ENCODE results near the gene HSPA1L. TPM values are rescaled to one million over a fixed set of nuclear protein-coding genes. Genes with fewer than 3 reads are reported as not detected.

Gene HSPA1L
- total RNA-seq, 1 donor from 2014 or later: 0.98 TPM

- no peak overlapping the region for H3K4me3 ChIP-seq (ENCODE audit: insufficient read depth, low read depth, low read length)
- FAIRE-seq (no peak), DNase-seq (ENCODE audit: low read depth) (no peak)
- H3K27ac Mint-ChIP-seq (ENCODE audit: unreplicated experiment): no peak overlapping the region
- no peaks in the 10 kb centered on the region for H4K20me1 ChIP-seq (ENCODE audit: insufficient read depth, low read length)
- no peaks in the 10 kb centered on the region for H3K36me3 ChIP-seq (ENCODE audit: insufficient read depth, low read length)
- no peaks in the 10 kb centered on the region for H3K9me3 ChIP-seq (ENCODE audit: insufficient read depth, low read depth, low read length)
- H3K4me2 ChIP-seq (ENCODE audit: low read length): no peak overlapping the region
- peaks cover 8% of the 10 kb centered on the region for H3K4me1 ChIP-seq (ENCODE audit: insufficient read depth, low read length)
- no peaks in the 10 kb centered on the region for H3K9me3 Mint-ChIP-seq (ENCODE audit: unreplicated experiment)
- H3K36me3 Mint-ChIP-seq (ENCODE audit: low read depth, unreplicated experiment): peaks cover 2% of the 10 kb centered on the region
- no peaks in the 10 kb centered on the region for H3K27me3 ChIP-seq (ENCODE audit: insufficient read depth, low read length)
- H3K4me3 Mint-ChIP-seq (ENCODE audit: unreplicated experiment): no peak overlapping the region
- no peaks in the 10 kb centered on the region for H3K79me2 ChIP-seq (ENCODE audit: insufficient read depth, low read length)
- TF ChIP-seq CTCF (IDR thresholded peaks at IDR 0.05; ENCODE audit: insufficient read depth, low read depth, low read length) (no peak), EZH2 (IDR thresholded peaks at IDR 0.05; ENCODE audit: insufficient read depth, low read length) (no peak)
- H2AFZ ChIP-seq (ENCODE audit: low read depth, low read length): no peak overlapping the region
- H3K4me1 Mint-ChIP-seq (ENCODE audit: low read depth, unreplicated experiment): no peaks in the 10 kb centered on the region
- H3K27me3 Mint-ChIP-seq (ENCODE audit: low read depth, unreplicated experiment): no peaks in the 10 kb centered on the region
- H3K27ac ChIP-seq (ENCODE audit: low read depth, low read length): no peak overlapping the region
- H3K9ac ChIP-seq (ENCODE audit: low read length): no peak overlapping the region
Observed at GRCh38 chr6:31770860-31771259, 44.2 kb downstream of the HSPA1L start.

- Histone ChIP-seq H3K36me3 (ENCODE audit: insufficient read depth, low read length) (no peaks in the 10 kb centered on the region), H3K4me2 (ENCODE audit: low read length) (no peak overlapping the region), H3K79me2 (ENCODE audit: insufficient read depth, low read length) (no peaks in the 10 kb centered on the region), H4K20me1 (ENCODE audit: insufficient read depth, low read length) (no peaks in the 10 kb centered on the region), H3K9me3 (ENCODE audit: insufficient read depth, low read depth, low read length) (no peaks in the 10 kb centered on the region), H3K27me3 (ENCODE audit: insufficient read depth, low read length) (no peaks in the 10 kb centered on the region), H3K9ac (ENCODE audit: low read length) (no peak overlapping the region), H3K4me3 (ENCODE audit: insufficient read depth, low read depth, low read length) (no peak overlapping the region), H3K27ac (ENCODE audit: low read depth, low read length) (no peak overlapping the region), H3K4me1 (ENCODE audit: insufficient read depth, low read length) (peaks cover 8% of the 10 kb centered on the region), H2AFZ (ENCODE audit: low read depth, low read length) (no peak overlapping the region)
- H3K27ac Mint-ChIP-seq (ENCODE audit: unreplicated experiment): peak overlapping the region; percentile 77
- H3K27me3 Mint-ChIP-seq (ENCODE audit: low read depth, unreplicated experiment): no peaks in the 10 kb centered on the region
- FAIRE-seq: no peak
- H3K36me3 Mint-ChIP-seq (ENCODE audit: low read depth, unreplicated experiment): peaks cover 2% of the 10 kb centered on the region
- DNase-seq (ENCODE audit: low read depth): no peak
- H3K4me3 Mint-ChIP-seq (ENCODE audit: unreplicated experiment): no peak overlapping the region
- peak; percentile 37 for TF ChIP-seq CTCF (IDR thresholded peaks at IDR 0.05; ENCODE audit: insufficient read depth, low read depth, low read length)
- TF ChIP-seq EZH2 (IDR thresholded peaks at IDR 0.05; ENCODE audit: insufficient read depth, low read length): no peak
- H3K9me3 Mint-ChIP-seq (ENCODE audit: unreplicated experiment): no peaks in the 10 kb centered on the region
- H3K4me1 Mint-ChIP-seq (ENCODE audit: low read depth, unreplicated experiment): no peaks in the 10 kb centered on the region
Observed at GRCh38 chr6:31769684-31770371, 45.3 kb downstream of the HSPA1L start.

Data from astrocyte (in vitro differentiated cells and primary cell).